PC-9 (cell line): ENCODE results near the gene ACACA. TPM values are rescaled to one million over a fixed set of nuclear protein-coding genes. Genes with fewer than 3 reads are reported as not detected.

Experiments used
- BruUV-seq: library from RNA; stranded (reverse); fragments of 400-500 nt; replicated peaks from 2 replicates; lab custom pipeline; 2021; lab: Mats Ljungman, UMichigan
- CTCF ChIA-PET: fragments of 300-600 bp; sonication (Branson Sonifier 250); formaldehyde crosslinking; loops from one replicate; lab custom pipeline; 2022; ENCODE audit warnings: antibody characterized with exemption; lab: Charles Lee
- POLR2A ChIA-PET: fragments of 300-600 bp; sonication (Branson Sonifier 250); formaldehyde crosslinking; loops from one replicate; lab custom pipeline; 2022; ENCODE audit warnings: antibody characterized with exemption; ENCODE audit not compliant: unreplicated experiment; lab: Charles Lee
- DNase-seq, 2 experiments: peaks; one replicate each; pipeline versions ENCODE4 v3.0.0 to v3.0.0-alpha.2; 2015 to 2022; ENCODE audit warnings: mixed read lengths in 1 of 2
- H2AFZ ChIP-seq: fragments of 200-600 bp; sonication (generic); 2 replicates; pipeline ENCODE4 v1.8.1; 2017; ENCODE audit warnings: antibody characterized with exemption
- H3F3A ChIP-seq: fragments of 200-600 bp; sonication (generic); 2 replicates; pipeline ENCODE4 v1.8.1; 2017; ENCODE audit warnings: antibody characterized with exemption, mild to moderate bottlenecking, low read depth; ENCODE audit not compliant: insufficient read depth
- H3K27ac ChIP-seq: fragments of 200-600 bp; sonication (generic); 2 replicates; pipeline ENCODE4 v1.6.1; 2016; ENCODE audit warnings: mixed run types
- H3K27me3 ChIP-seq: fragments of 200-600 bp; sonication (generic); 2 replicates; pipeline ENCODE4 v1.6.1; 2016; ENCODE audit warnings: low read depth, mixed run types; ENCODE audit not compliant: insufficient read depth
- H3K36me3 ChIP-seq: fragments of 200-600 bp; sonication (generic); 2 replicates; pipeline ENCODE4 v1.6.1; 2016; ENCODE audit warnings: low read depth, mixed run types
- H3K4me1 ChIP-seq: fragments of 200-600 bp; sonication (generic); replicated peaks from 2 replicates; pipeline ENCODE4 v1.6.1; 2016; ENCODE audit warnings: mixed run types; ENCODE audit not compliant: insufficient read depth
- H3K4me2 ChIP-seq: fragments of 200-600 bp; sonication (generic); 2 replicates; pipeline ENCODE4 v1.6.1; 2017; ENCODE audit warnings: mixed run types
- H3K4me3 ChIP-seq: fragments of 200-600 bp; sonication (generic); 2 replicates; pipeline ENCODE4 v1.6.1; 2016; ENCODE audit warnings: mixed run types
- H3K79me2 ChIP-seq: fragments of 200-600 bp; sonication (generic); 2 replicates; pipeline ENCODE4 v1.6.1; 2017; ENCODE audit warnings: low read depth, mixed run types
- H3K9me2 ChIP-seq: fragments of 200-600 bp; sonication (generic); 2 replicates; pipeline ENCODE4 v1.8.1; 2017; ENCODE audit warnings: mild to moderate bottlenecking; ENCODE audit not compliant: insufficient read depth
- H3K9me3 ChIP-seq: fragments of 200-600 bp; sonication (generic); 2 replicates; pipeline ENCODE4 v1.8.1; 2016; ENCODE audit warnings: low read depth; ENCODE audit not compliant: insufficient read depth
- H4K20me1 ChIP-seq: fragments of 200-600 bp; sonication (generic); 2 replicates; pipeline ENCODE4 v1.8.1; 2017; ENCODE audit not compliant: insufficient read depth
- CTCF ChIP-seq: fragments of 200-600 bp; sonication (generic); conservative IDR thresholded peaks from 2 replicates; pipeline ENCODE4 v1.6.1; 2017; ENCODE audit warnings: mixed run types, antibody characterized with exemption, mild to moderate bottlenecking, moderate library complexity
- EZH2 ChIP-seq: fragments of 200-600 bp; sonication (generic); IDR thresholded peaks from 2 replicates; pipeline ENCODE4 v1.8.0; 2017; ENCODE audit warnings: antibody characterized with exemption, low read depth
- intact Hi-C: fragments of 100-400 bp; cut with micrococcal nuclease; formaldehyde crosslinking; loops from one replicate; pipeline ENCODE4 v1.10.0; 2022; ENCODE audit not compliant: unreplicated experiment
- total RNA-seq: library from RNA; stranded (reverse); gene quantifications from 2 replicates; pipeline ENCODE4 v1.2.3, GENCODE V29; 2021

The ACACA gene
- total RNA-seq, 1 experiment from 2014 or later, result 185 TPM

DNA sequence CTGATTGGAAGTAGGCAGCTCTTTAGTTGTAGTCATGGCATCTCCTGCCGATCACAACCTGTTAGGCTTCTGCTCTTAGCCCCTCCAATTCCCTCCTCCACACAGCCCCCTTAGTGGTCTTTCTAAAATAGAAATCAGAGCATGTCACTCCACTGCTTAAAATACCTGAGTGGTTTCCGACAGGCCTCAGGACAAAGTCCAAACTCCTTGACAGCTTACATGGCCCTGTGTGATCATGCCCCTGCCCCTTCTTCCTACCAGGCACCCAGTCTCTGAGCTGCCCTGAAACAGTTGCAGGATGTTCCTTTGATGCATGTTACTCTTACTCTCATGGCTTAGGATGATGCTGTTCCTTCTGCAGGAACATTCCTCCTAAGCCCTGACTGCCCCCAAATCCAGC lies 310.6 kb downstream of the ACACA start:
- no peak for DNase-seq
- H3K27me3 ChIP-seq, result no peaks in the 10 kb centered on the region
- no peak overlapping the region for H3K27ac ChIP-seq
- no peaks in the 10 kb centered on the region for H3K9me2 ChIP-seq
- no peaks in the 10 kb centered on the region for H3K9me3 ChIP-seq
- TF ChIP-seq EZH2 (no peak), CTCF (no peak)
- no peak overlapping the region for H3K4me2 ChIP-seq
- BruUV-seq, result no TSS peak
- H4K20me1 ChIP-seq, result peaks cover 28% of the 10 kb centered on the region
- H3F3A ChIP-seq, result peaks cover 18% of the 10 kb centered on the region; the same call in 1 of the 2 replicates
- no peak overlapping the region for H2AFZ ChIP-seq
- intact Hi-C loops, result no loop called here
- H3K79me2 ChIP-seq, result no peaks in the 10 kb centered on the region
- no peak overlapping the region for H3K4me3 ChIP-seq
- ChIA-PET CTCF (no interaction called here), POLR2A (no interaction called here)
- no peaks in the 10 kb centered on the region for H3K4me1 ChIP-seq
- H3K36me3 ChIP-seq, result peaks cover 24% of the 10 kb centered on the region

GRCh38 chr17:37094391-37094790 lies 312.2 kb downstream of the ACACA start:
- no peak overlapping the region for H2AFZ ChIP-seq
- H3F3A ChIP-seq, result peaks cover 11% of the 10 kb centered on the region; the same call in 1 of the 2 replicates
- no peaks in the 10 kb centered on the region for H3K27me3 ChIP-seq
- DNase-seq, result no peak
- no peaks in the 10 kb centered on the region for H3K9me3 ChIP-seq
- H3K4me3 ChIP-seq, result no peak overlapping the region
- intact Hi-C loops, result no loop called here
- no peaks in the 10 kb centered on the region for H3K9me2 ChIP-seq
- peaks cover 28% of the 10 kb centered on the region for H4K20me1 ChIP-seq
- CTCF ChIA-PET, result interaction anchor here (0.7 kb wide), 1 partner anchor 19 kb away, joined by 4 read pairs; no protein-coding TSS in a partner anchor
- no peak overlapping the region for H3K27ac ChIP-seq
- no peaks in the 10 kb centered on the region for H3K4me1 ChIP-seq
- no peak for TF ChIP-seq CTCF
- no peak for TF ChIP-seq EZH2
- peaks cover 24% of the 10 kb centered on the region for H3K36me3 ChIP-seq
- POLR2A ChIA-PET, result interaction anchor here (0.5 kb wide), 1 partner anchor 26 kb away, joined by 3 read pairs; no protein-coding TSS in a partner anchor
- no peak overlapping the region for H3K4me2 ChIP-seq
- no TSS peak for BruUV-seq
- H3K79me2 ChIP-seq, result no peaks in the 10 kb centered on the region

DNA sequence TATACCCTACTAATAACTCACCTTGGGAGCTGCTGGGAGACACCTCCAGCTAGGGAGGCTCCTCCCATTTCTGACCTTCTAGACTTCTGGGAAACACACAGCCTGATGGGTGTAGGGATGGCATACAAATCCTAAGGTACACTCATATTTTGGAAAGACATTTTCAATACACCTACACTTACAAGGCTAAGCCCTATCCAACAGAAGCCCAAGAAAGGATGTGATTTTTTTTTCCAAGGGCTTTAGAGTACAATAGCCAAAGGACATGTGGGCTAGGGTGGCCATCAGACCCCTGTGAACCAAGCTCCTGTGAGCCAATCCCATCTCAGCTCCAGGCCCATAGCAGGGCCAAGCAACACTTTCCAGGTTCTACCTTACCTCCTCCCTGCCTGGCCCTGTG lies 313.9 kb downstream of the ACACA start:
- H3K27ac ChIP-seq, result no peak overlapping the region
- ChIA-PET POLR2A (no interaction called here), CTCF (no interaction called here)
- peaks cover 24% of the 10 kb centered on the region for H4K20me1 ChIP-seq
- no peak overlapping the region for H3K4me3 ChIP-seq
- H3K9me2 ChIP-seq, result no peaks in the 10 kb centered on the region
- TF ChIP-seq CTCF, result no peak
- TF ChIP-seq EZH2, result no peak
- peaks cover 16% of the 10 kb centered on the region; the same call in 1 of the 2 replicates for H3F3A ChIP-seq
- H3K36me3 ChIP-seq, result peaks cover 24% of the 10 kb centered on the region
- H3K79me2 ChIP-seq, result no peaks in the 10 kb centered on the region
- H3K9me3 ChIP-seq, result no peaks in the 10 kb centered on the region
- H3K27me3 ChIP-seq, result no peaks in the 10 kb centered on the region
- no peak overlapping the region for H2AFZ ChIP-seq
- no TSS peak for BruUV-seq
- no peak for DNase-seq
- H3K4me1 ChIP-seq, result peaks cover 11% of the 10 kb centered on the region
- intact Hi-C loops, result no loop called here
- no peak overlapping the region for H3K4me2 ChIP-seq
